Esophagus muscularis mucosa (tissue), 4 donors: ENCODE measurements around the gene ADAMTS17. TPM values are rescaled to one million over a fixed set of nuclear protein-coding genes. Genes with fewer than 3 reads are reported as not detected.

Source experiments
- DNase-seq: peaks from one replicate; pipeline ENCODE4 v3.0.0-alpha.2; 2017; ENCODE audit errors: extremely low spot score
- H3K27ac ChIP-seq, 4 donors: fragments of 200-600 bp; sonication (generic); replicated peaks in 1 of 4; 1 replicate in 3 of 4; 2 replicates in 1 of 4; pipeline ENCODE4 v1.5.1; 2016 to 2019; ENCODE audit warnings: mild to moderate bottlenecking in 1 of 4
- H3K27me3 ChIP-seq, 4 donors: fragments of 200-600 bp; sonication (generic); one replicate each; pipeline versions ENCODE4 v1.5.1 to v1.6.0; 2016 to 2019
- H3K36me3 ChIP-seq, 4 donors: fragments of 200-600 bp; sonication (generic); one replicate each; pipeline ENCODE4 v1.5.1; 2016 to 2019
- H3K4me1 ChIP-seq, 4 donors: fragments of 200-600 bp; sonication (generic); one replicate each; pipeline ENCODE4 v1.5.1; 2016 to 2019
- H3K4me3 ChIP-seq, 4 donors: fragments of 200-600 bp; sonication (generic); 1 replicate in 2 of 4; 2 replicates in 2 of 4; pipeline ENCODE4 v1.5.1; 2016 to 2019; ENCODE audit warnings: mild to moderate bottlenecking in 4 of 4, moderate library complexity in 1 of 4
- H3K9me3 ChIP-seq, 4 donors: fragments of 200-600 bp; sonication (generic); 1 replicate in 3 of 4; 2 replicates in 1 of 4; pipeline ENCODE4 v1.5.1; 2016 to 2019
- CTCF ChIP-seq, 3 experiments: fragments of 200-600 bp in 2 of 3; fragments of 450-650 bp in 1 of 3; sonication (generic) in 2 of 3; IDR thresholded peaks; one replicate each; pipeline ENCODE4 v1.5.1; 2017 to 2019; ENCODE audit warnings: antibody characterized with exemption in 3 of 3, mild to moderate bottlenecking in 2 of 3, moderate library complexity in 1 of 3
- EP300 ChIP-seq: sonication (generic); formaldehyde crosslinking; IDR thresholded peaks from one replicate; pipeline ENCODE4 v1.6.1; 2017; ENCODE audit warnings: antibody characterized with exemption
- POLR2A ChIP-seq: fragments of 450-650 bp; IDR thresholded peaks from one replicate; pipeline ENCODE4 v1.6.1; 2017; ENCODE audit warnings: antibody characterized with exemption, moderate library complexity, mild to moderate bottlenecking, low read depth
- POLR2AphosphoS5 ChIP-seq, 2 donors: sonication (generic); formaldehyde crosslinking; IDR thresholded peaks; one replicate each; pipeline ENCODE4 v1.6.1; 2017; ENCODE audit warnings: antibody characterized with exemption in 2 of 2
- WGBS: methylation state at CpG from one replicate; pipeline ENCODE4 v1.1.5; 2018; 5-methylcytosine and 5-hydroxymethylcytosine counted together
- intact Hi-C: fragments of 100-400 bp; cut with DNase I; formaldehyde crosslinking; loops from one replicate; pipeline ENCODE4 v1.15.1; 2023
- total RNA-seq, 4 donors: library from RNA; depleted of rRNA; stranded (reverse); fragments of >200 nt; gene quantifications; one replicate each; pipeline versions ENCODE4 v1.1.0 to v1.2.1, GENCODE V29; 2016

ADAMTS17 gene
- total RNA-seq, 4 donors from 2014 or later, result 5.3 to 12.0 (median 6.6) TPM

GRCh38 chr15:100105101-100105500 lies 236.7 kb downstream of the ADAMTS17 start:
- Histone ChIP-seq H3K9me3 (no peaks in the 10 kb centered on the region), H3K36me3 (no peaks in the 10 kb centered on the region), H3K4me3 (no peak overlapping the region), H3K27me3 (no peaks in the 10 kb centered on the region), H3K27ac (no peak overlapping the region), H3K4me1 (no peaks in the 10 kb centered on the region)
- WGBS, result 100% methylated on average over 6 of the region's 6 CpGs
- DNase-seq, result no peak
- intact Hi-C loops, result no loop called here
- no peak for TF ChIP-seq CTCF (IDR thresholded peaks at IDR 0.05)
- TF ChIP-seq EP300, result no peak
- no peak for TF ChIP-seq POLR2A
- TF ChIP-seq POLR2AphosphoS5 (IDR thresholded peaks at IDR 0.05), result no peak

GRCh38 chr15:100104245-100104644 lies 237.5 kb downstream of the ADAMTS17 start:
- H3K27ac ChIP-seq, result no peak overlapping the region

DNA sequence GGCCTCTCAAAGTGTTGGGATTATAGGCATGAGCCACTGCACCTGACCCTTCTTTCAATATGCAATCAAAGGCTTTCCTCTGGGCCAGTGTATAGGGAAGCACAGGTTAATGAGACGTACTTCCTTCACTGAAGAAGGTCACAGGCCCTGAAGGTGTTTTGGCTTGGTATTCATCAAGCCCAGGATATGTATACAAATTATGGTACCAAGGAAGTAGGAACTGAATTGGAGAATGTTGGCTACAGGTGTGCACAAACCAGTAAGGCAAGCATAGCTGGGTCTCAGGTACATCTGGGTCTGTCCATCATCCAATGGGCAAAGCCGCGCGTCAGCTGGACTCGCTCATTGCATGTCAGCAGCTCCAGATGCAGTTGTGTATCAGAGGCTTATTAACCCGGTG lies 237.9 kb downstream of the ADAMTS17 start:
- no peak overlapping the region for H3K27ac ChIP-seq
- DNase-seq, result no peak
- H3K9me3 ChIP-seq, result no peaks in the 10 kb centered on the region
- TF ChIP-seq POLR2AphosphoS5 (IDR thresholded peaks at IDR 0.05) (no peak), POLR2A (no peak), CTCF (IDR thresholded peaks at IDR 0.05) (no peak), EP300 (no peak)
- intact Hi-C loops, result no loop called here
- no peaks in the 10 kb centered on the region for H3K36me3 ChIP-seq
- no peak overlapping the region for H3K4me3 ChIP-seq
- no peaks in the 10 kb centered on the region for H3K4me1 ChIP-seq
- 83% methylated on average over 6 of the region's 6 CpGs for WGBS
- H3K27me3 ChIP-seq, result no peaks in the 10 kb centered on the region

More at GRCh38 chr15:100104245-100104644, 237.5 kb downstream of the ADAMTS17 start:
- Histone ChIP-seq H3K27me3 (no peaks in the 10 kb centered on the region), H3K9me3 (no peaks in the 10 kb centered on the region), H3K4me3 (no peak overlapping the region), H3K4me1 (no peaks in the 10 kb centered on the region), H3K36me3 (no peaks in the 10 kb centered on the region)
- TF ChIP-seq CTCF (IDR thresholded peaks at IDR 0.05) (no peak), POLR2A (no peak), EP300 (no peak), POLR2AphosphoS5 (IDR thresholded peaks at IDR 0.05) (no peak)
- 83% methylated on average over 3 of the region's 3 CpGs for WGBS
- no peak for DNase-seq
- intact Hi-C loops, result no loop called here

DNA sequence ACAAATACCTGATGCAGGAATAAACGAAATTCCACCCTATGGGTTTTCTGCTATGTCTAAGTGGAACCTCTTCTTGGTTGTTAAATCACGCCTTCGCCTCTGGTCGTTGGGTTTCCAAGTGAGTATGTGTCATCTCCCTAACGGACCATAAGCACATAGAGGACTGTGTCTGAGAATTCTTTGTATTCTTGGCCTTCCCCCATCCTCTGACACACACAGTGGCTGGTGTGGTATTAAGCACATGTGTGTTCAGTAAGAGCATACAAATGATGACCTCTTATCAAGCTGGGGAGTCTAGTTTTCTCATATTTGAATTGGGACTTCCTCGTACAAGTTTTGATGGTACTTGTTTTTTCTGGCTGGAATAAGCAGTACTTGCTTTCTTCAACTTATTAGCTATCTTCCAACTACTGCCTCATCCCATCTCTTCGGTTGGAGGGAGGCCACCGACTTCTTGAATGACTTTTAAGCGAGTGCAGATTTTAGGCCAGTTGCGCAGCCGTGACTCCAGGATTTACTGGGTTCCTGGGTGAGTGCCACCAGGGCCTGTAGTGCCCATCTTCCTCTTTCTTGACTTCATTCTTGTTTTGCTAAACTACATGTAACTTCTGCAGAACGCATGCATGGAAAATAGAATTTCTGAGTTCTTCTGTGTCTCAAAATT lies 240.2 kb downstream of the ADAMTS17 start:
- H3K4me3 ChIP-seq, result no peak overlapping the region
- H3K4me1 ChIP-seq, result no peaks in the 10 kb centered on the region
- intact Hi-C loops, result no loop called here
- no peaks in the 10 kb centered on the region for H3K27me3 ChIP-seq
- 90% methylated on average over 12 of the region's 12 CpGs for WGBS
- H3K9me3 ChIP-seq, result no peaks in the 10 kb centered on the region
- no peak for DNase-seq
- TF ChIP-seq POLR2A (no peak), EP300 (no peak), POLR2AphosphoS5 (IDR thresholded peaks at IDR 0.05) (no peak), CTCF (IDR thresholded peaks at IDR 0.05) (no peak)
- no peaks in the 10 kb centered on the region for H3K36me3 ChIP-seq
- no peak overlapping the region for H3K27ac ChIP-seq

- no peak for DNase-seq
Measured at GRCh38 chr15:100100926-100101325, 240.8 kb downstream of the ADAMTS17 start.

More at GRCh38 chr15:100100926-100101325, 240.8 kb downstream of the ADAMTS17 start:
- TF ChIP-seq POLR2A, result no peak
- Histone ChIP-seq H3K36me3 (peaks cover 0 to under 1% (median 0%) of the 10 kb centered on the region in 4 donors), H3K9me3 (no peaks in the 10 kb centered on the region), H3K4me1 (no peaks in the 10 kb centered on the region), H3K27ac (no peak overlapping the region), H3K4me3 (no peak overlapping the region), H3K27me3 (no peaks in the 10 kb centered on the region)
- intact Hi-C loops, result no loop called here
- WGBS, result 93% methylated on average over 6 of the region's 6 CpGs
